Measurements from ENCODE around the gene TMEM25.

TMEM25 gene

DNA sequence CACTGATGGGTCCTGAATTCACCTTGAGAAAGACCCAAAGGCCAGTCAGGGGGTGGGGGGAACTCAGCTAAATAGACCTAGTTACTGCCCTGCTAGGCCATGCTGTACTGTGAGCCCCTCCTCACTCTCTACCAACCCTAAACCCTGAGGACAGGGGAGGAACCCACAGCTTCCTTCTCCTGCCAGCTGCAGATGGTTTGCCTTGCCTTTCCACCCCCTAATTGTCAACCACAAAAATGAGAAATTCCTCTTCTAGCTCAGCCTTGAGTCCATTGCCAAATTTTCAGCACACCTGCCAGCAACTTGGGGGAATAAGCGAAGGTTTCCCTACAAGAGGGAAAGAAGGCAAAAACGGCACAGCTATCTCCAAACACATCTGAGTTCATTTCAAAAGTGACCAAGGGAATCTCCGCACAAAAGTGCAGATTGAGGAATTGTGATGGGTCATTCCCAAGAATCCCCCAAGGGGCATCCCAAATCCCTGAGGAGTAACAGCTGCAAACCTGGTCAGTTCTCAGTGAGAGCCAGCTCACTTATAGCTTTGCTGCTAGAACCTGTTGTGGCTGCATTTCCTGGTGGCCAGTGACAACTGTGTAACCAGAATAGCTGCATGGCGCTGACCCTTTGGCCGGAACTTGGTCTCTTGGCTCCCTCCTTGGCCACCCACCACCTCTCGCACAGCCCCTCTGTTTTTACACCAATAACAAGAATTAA, 6.1 kb upstream of the TMEM25 start:
- FAIRE-seq (no peak), DNase-seq (ENCODE audit: insufficient read length, low spot score) (no peak)
- TF ChIP-seq, protein P1, sequence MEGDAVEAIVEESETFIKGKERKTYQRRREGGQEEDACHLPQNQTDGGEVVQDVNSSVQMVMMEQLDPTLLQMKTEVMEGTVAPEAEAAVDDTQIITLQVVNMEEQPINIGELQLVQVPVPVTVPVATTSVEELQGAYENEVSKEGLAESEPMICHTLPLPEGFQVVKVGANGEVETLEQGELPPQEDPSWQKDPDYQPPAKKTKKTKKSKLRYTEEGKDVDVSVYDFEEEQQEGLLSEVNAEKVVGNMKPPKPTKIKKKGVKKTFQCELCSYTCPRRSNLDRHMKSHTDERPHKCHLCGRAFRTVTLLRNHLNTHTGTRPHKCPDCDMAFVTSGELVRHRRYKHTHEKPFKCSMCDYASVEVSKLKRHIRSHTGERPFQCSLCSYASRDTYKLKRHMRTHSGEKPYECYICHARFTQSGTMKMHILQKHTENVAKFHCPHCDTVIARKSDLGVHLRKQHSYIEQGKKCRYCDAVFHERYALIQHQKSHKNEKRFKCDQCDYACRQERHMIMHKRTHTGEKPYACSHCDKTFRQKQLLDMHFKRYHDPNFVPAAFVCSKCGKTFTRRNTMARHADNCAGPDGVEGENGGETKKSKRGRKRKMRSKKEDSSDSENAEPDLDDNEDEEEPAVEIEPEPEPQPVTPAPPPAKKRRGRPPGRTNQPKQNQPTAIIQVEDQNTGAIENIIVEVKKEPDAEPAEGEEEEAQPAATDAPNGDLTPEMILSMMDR (IDR thresholded peaks at IDR 0.05; ENCODE audit: insufficient read depth, missing control alignments) = no peak

DNA sequence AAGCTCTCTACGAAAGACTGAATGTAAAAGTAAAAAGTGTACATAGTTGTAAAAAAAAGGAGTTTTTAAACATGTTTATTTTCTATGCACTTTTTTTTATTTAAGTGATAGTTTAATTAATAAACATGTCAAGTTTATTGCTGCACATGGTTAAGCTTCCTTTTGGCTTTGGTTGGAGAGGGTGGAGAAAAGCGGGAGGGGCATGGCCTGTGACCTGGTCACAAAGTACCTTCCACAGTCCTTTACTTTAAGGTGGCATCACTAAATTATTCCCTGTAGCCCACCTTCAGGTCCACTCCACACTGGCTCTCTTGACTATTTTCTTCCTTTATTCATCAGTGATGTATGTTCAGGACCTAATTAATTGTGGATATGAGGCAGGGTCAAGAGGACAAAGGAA, 4.3 kb upstream of the TMEM25 start:
- TF ChIP-seq, protein P1 (IDR thresholded peaks at IDR 0.05; ENCODE audit: insufficient read depth, missing control alignments) = no peak
- DNase-seq (ENCODE audit: insufficient read length, low spot score) (no peak), FAIRE-seq (no peak)

DNA sequence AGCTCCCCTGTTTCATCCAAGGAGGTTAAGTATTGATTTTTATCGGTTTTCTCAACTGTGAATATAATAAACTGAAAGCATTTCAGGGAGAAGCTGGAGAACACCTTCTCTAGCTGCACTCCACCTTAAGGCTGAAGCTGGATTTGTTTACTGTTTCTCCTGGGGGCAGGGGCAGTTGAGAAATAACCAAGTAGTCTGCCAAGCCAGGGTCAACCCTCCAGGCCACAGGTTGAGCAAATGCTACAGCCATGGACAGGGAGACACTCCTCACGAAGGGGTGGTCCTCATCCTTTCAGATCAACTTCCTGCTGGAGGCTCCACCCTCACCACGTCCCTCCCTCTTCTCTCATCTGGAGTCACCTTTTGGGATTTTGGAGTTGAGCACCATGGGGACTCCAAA, 3.9 kb upstream of the TMEM25 start, which contains the start of gene TTC36:
TTC36 (plus strand) TSS at position 366 of the 400 bp plus-strand sequence; CDS start at position 387, 21 bp downstream.
- no peak for FAIRE-seq
- no peak for DNase-seq (ENCODE audit: insufficient read length, low spot score)
- TF ChIP-seq, protein P1 (IDR thresholded peaks at IDR 0.05; ENCODE audit: insufficient read depth, missing control alignments) = no peak

DNA sequence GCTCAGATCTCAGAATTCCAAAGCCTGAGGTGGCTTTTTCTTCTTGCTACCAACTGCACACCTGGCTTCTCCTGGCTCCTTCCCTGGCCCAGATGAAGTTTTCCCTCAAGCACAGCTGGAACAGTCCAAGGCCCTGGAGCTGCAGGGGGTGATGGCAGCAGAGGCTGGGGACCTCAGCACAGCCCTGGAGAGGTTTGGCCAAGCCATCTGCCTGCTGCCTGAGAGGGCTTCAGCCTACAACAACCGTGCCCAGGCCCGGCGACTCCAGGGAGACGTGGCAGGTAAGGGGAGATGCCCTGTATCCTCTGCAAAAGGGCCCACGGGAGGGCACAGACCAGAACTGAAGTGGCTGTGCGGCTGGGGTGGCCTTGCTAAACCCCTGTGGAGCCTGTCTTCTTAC, 2.5 kb upstream of the TMEM25 start:
- TF ChIP-seq, protein P1 (IDR thresholded peaks at IDR 0.05; ENCODE audit: insufficient read depth, missing control alignments) = no peak
- FAIRE-seq (no peak), DNase-seq (ENCODE audit: insufficient read length, low spot score) (no peak)

DNA sequence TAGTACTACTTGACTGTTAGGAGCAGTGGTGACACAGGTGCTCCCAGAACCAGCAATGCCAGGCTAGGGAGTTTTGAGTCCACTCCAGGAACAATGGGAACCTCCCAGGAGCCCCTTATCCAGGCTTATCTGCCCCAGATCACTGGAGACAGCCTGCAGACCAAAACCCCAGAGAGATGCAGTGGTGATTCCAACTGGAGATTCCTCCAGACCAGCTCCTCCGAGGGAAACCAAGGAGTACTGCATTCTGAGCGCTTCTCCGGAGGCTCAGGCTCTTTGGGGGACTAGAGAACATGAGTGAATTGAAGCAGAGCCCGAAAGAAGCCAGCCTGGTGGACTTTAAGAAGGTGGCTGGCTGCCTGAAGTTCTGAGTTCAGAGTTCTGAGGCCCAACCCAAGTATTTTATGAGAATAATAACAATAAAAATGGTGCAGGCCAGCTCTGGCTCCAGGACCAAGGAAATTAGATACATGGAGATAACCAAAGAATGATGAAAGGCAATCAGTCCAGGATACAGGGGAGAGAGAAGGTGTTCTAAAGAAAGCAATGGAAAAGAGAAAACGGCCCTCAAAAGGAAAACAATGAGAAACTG, 1.3 kb upstream of the TMEM25 start:
- TF ChIP-seq, protein P1 (IDR thresholded peaks at IDR 0.05; ENCODE audit: insufficient read depth, missing control alignments) = no peak
- no peak for DNase-seq (ENCODE audit: insufficient read length, low spot score)
- FAIRE-seq = no peak

DNA sequence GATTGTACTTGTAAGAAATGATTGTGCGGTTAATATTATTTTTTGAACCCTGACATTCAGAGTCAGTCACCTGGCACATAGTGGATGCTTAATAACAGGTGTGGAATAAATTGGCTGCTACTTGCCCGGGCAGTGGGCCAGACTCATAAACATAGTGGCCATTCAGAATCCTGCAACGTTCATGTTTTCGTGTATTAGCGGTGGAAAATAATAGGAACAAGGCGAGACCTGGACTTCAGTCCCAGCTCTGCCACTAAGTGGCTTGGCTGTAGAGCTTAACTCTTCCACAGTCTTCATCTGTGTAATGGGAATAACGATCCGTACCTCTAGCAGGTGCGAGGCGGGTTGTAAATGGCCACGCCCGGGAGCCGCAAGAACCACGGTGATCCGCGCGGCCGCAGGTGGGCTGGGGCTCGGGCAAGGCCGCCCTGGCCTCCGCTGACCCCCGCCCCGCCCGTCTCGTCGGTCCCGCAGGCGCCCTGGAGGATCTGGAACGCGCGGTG, 761 bp upstream of the TMEM25 start:
- FAIRE-seq (no peak), DNase-seq (ENCODE audit: insufficient read length, low spot score) (no peak)
- TF ChIP-seq, protein P1 (IDR thresholded peaks at IDR 0.05; ENCODE audit: insufficient read depth, missing control alignments) = no peak

DNA sequence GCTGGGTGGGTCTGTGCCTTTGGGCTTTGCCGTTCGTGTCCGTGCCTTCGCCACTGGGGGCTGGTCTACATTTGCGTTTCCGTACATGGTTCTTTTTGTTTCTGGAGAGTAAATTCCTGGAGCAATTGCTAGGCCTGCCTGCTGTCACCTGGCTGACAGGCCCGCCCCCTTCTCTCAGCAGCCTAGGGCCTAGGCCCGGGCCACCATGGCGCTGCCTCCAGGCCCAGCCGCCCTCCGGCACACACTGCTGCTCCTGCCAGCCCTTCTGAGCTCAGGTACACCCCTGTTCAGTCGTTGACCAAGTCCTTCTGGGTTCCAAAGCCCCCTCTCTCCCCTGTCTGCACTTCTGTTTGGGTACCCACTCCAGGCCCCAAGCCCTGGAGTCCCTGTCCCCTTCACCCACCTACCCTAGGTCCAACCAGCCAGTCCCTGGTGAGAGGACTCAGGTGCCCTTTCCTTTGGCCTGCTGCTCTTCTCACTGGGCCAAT, 649 bp downstream of the TMEM25 start:
- DNase-seq (ENCODE audit: insufficient read length, low spot score) = no peak
- no peak for FAIRE-seq
- TF ChIP-seq, protein P1 (IDR thresholded peaks at IDR 0.05; ENCODE audit: insufficient read depth, missing control alignments) = no peak
